ENCODE measurements around the gene CBLC. TPM values are rescaled to one million over a fixed set of nuclear protein-coding genes. Genes with fewer than 3 reads are reported as not detected.

The CBLC gene
- total RNA-seq, 1 donor, result under 0.01 TPM

- TF ChIP-seq CTCF (IDR thresholded peaks at IDR 0.05; ENCODE audit: insufficient read depth, low read depth, low read length), result no peak
- peak; percentile 71 for DNase-seq (ENCODE audit: low read depth)
- no peak overlapping the region for H3K4me3 ChIP-seq (ENCODE audit: low read depth, low read length)
Observed at GRCh38 chr19:44741258-44741731, 36.4 kb upstream of the CBLC start.

- no peak for TF ChIP-seq CTCF (IDR thresholded peaks at IDR 0.05; ENCODE audit: insufficient read depth, low read depth, low read length)
- no peak overlapping the region for H3K4me3 ChIP-seq (ENCODE audit: low read depth, low read length)
Observed at GRCh38 chr19:44741841-44742329, 35.8 kb upstream of the CBLC start.

GRCh38 chr19:44742330-44743061 lies 35.2 kb upstream of the CBLC start:
- TF ChIP-seq CTCF (IDR thresholded peaks at IDR 0.05; ENCODE audit: insufficient read depth, low read depth, low read length), result no peak
- DNase-seq (ENCODE audit: low read depth), result peak; percentile 90
- H3K4me3 ChIP-seq (ENCODE audit: low read depth, low read length), result peak overlapping the region; percentile 27

More at GRCh38 chr19:44741841-44742329, 35.8 kb upstream of the CBLC start:
- peak; percentile 100 for DNase-seq (ENCODE audit: low read depth)

- no peak overlapping the region for H3K4me3 ChIP-seq (ENCODE audit: low read depth, low read length)
- no peak for DNase-seq (ENCODE audit: low read depth)
- no peak for TF ChIP-seq CTCF (IDR thresholded peaks at IDR 0.05; ENCODE audit: insufficient read depth, low read depth, low read length)
Observed at GRCh38 chr19:44744871-44745332, 32.8 kb upstream of the CBLC start.

- peak; percentile 84 for DNase-seq (ENCODE audit: low read depth)
- TF ChIP-seq CTCF (IDR thresholded peaks at IDR 0.05; ENCODE audit: insufficient read depth, low read depth, low read length), result no peak
- H3K4me3 ChIP-seq (ENCODE audit: low read depth, low read length), result no peak overlapping the region
Observed at GRCh38 chr19:44745341-44745831, 32.3 kb upstream of the CBLC start.

- no peak for TF ChIP-seq CTCF (IDR thresholded peaks at IDR 0.05; ENCODE audit: insufficient read depth, low read depth, low read length)
- no peak for DNase-seq (ENCODE audit: low read depth)
- H3K4me3 ChIP-seq (ENCODE audit: low read depth, low read length), result no peak overlapping the region
Observed at GRCh38 chr19:44745887-44746600, 31.6 kb upstream of the CBLC start.
